Endometrial microvascular endothelial cells (primary cell): Measurements from ENCODE around the gene WDPCP. TPM values are rescaled to one million over a fixed set of nuclear protein-coding genes. Genes with fewer than 3 reads are reported as not detected.
"Not testable (repeated sequence)": the region's sequence is repeated elsewhere in the genome, so short reads cannot be mapped to it uniquely, and the experiment has no call there.

ENCODE experiments used
- in situ Hi-C: cut with HindIII; loops from 2 replicates; pipeline ENCODE4 v1.10.0; 2017; ENCODE audit warnings: low sequenced_read_pairs, low pct_unique_long_range_greater_than_20kb; ENCODE audit errors: inconsistent ontology term
- total RNA-seq: library from RNA; depleted of rRNA; stranded (reverse); fragments of >200 nt; gene quantifications from one replicate; pipeline ENCODE4 v1.2.3, GENCODE V29; 2015; ENCODE audit errors: inconsistent ontology term

The WDPCP gene
- total RNA-seq: 3.2 TPM

GRCh38 chr2:63588385-63589147 is at the start of gene WDPCP, which contains the start of gene MDH1:
Gene WDPCP (minus strand): TSS chr2:63588477. CDS start chr2:63588271, 206 bp downstream.
Gene MDH1 (plus strand): TSS chr2:63588963. CDS start chr2:63589044, 81 bp downstream.
- in situ Hi-C loops: no loop called here

GRCh38 chr2:63632382-63632781 is 44.1 kb upstream of the WDPCP start:
- in situ Hi-C loops: no loop called here

- in situ Hi-C loops: no loop called here
These were observed 43.2 kb upstream of the WDPCP start for GRCh38 chr2:63631501-63631900.

- in situ Hi-C loops: no loop called here
These were observed 40.2 kb upstream of the WDPCP start for GRCh38 chr2:63628403-63628942.

GRCh38 chr2:63627866-63628265 is 39.6 kb upstream of the WDPCP start:
- in situ Hi-C loops: no loop called here

GRCh38 chr2:63623763-63624162 is 35.5 kb upstream of the WDPCP start:
- in situ Hi-C loops: not testable (repeated sequence)

GRCh38 chr2:63622751-63623150 is 34.5 kb upstream of the WDPCP start:
- in situ Hi-C loops: no loop called here

- in situ Hi-C loops: no loop called here
These were observed 31.1 kb upstream of the WDPCP start for GRCh38 chr2:63619328-63619727.

GRCh38 chr2:63617366-63617765 is 29.1 kb upstream of the WDPCP start:
- in situ Hi-C loops: no loop called here

GRCh38 chr2:63614983-63615945 is 27.0 kb upstream of the WDPCP start:
- in situ Hi-C loops: no loop called here

GRCh38 chr2:63614448-63614968 is 26.2 kb upstream of the WDPCP start:
- in situ Hi-C loops: no loop called here

GRCh38 chr2:63613391-63613901 is 25.2 kb upstream of the WDPCP start:
- in situ Hi-C loops: no loop called here

- in situ Hi-C loops: no loop called here
These were observed 22.2 kb upstream of the WDPCP start for GRCh38 chr2:63610525-63610924.

- in situ Hi-C loops: not testable (repeated sequence)
These were observed 20.6 kb upstream of the WDPCP start for GRCh38 chr2:63608865-63609264.

GRCh38 chr2:63604666-63605065 is 16.4 kb upstream of the WDPCP start:
- in situ Hi-C loops: no loop called here

- in situ Hi-C loops: no loop called here
These were observed 12.7 kb upstream of the WDPCP start for GRCh38 chr2:63600881-63601460.

- in situ Hi-C loops: no loop called here
These were observed 10.7 kb upstream of the WDPCP start for GRCh38 chr2:63598981-63599380.

- in situ Hi-C loops: no loop called here
These were observed 8.2 kb upstream of the WDPCP start for GRCh38 chr2:63596401-63596883.

- in situ Hi-C loops: no loop called here
These were observed 6.4 kb upstream of the WDPCP start for GRCh38 chr2:63594660-63595059.
